AG04449 (cell line): ENCODE results near the gene JAZF1.

Experiments
- CTCF ChIA-PET: fragments of 350-600 bp; formaldehyde crosslinking; extraction: SDS; loops from one replicate; lab custom pipeline; 2021; ENCODE audit warnings: antibody characterized with exemption; lab: Yijun Ruan, JAX
- POLR2A ChIA-PET: fragments of 400-600, 350-600 bp; formaldehyde crosslinking; extraction: SDS; loops from one replicate; lab custom pipeline; 2020; ENCODE audit warnings: antibody characterized with exemption, inconsistent platforms; lab: Yijun Ruan, JAX
- DNase-seq: peaks from one replicate; pipeline ENCODE4 v3.0.0-alpha.2; 2010; ENCODE audit warnings: low read depth, low spot score
- H3K4me3 ChIP-seq: 2 replicates; pipeline ENCODE4 v1.5.1; 2011; ENCODE audit warnings: low read depth, mild to moderate bottlenecking, control low read depth, low read length
- TF ChIP-seq, protein P1 (sequence below): IDR thresholded peaks from one replicate; pipeline ENCODE4 v1.5.1; 2011; ENCODE audit warnings: mild to moderate bottlenecking, moderate library complexity, low read length, control low read depth, inconsistent platforms; ENCODE audit not compliant: insufficient read depth; ENCODE audit errors: missing control alignments

JAZF1 gene

GRCh38 chr7:27999829-28000228 is 180.8 kb downstream of the JAZF1 start:
- no peak overlapping the region for H3K4me3 ChIP-seq
- TF ChIP-seq, protein P1, sequence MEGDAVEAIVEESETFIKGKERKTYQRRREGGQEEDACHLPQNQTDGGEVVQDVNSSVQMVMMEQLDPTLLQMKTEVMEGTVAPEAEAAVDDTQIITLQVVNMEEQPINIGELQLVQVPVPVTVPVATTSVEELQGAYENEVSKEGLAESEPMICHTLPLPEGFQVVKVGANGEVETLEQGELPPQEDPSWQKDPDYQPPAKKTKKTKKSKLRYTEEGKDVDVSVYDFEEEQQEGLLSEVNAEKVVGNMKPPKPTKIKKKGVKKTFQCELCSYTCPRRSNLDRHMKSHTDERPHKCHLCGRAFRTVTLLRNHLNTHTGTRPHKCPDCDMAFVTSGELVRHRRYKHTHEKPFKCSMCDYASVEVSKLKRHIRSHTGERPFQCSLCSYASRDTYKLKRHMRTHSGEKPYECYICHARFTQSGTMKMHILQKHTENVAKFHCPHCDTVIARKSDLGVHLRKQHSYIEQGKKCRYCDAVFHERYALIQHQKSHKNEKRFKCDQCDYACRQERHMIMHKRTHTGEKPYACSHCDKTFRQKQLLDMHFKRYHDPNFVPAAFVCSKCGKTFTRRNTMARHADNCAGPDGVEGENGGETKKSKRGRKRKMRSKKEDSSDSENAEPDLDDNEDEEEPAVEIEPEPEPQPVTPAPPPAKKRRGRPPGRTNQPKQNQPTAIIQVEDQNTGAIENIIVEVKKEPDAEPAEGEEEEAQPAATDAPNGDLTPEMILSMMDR: no peak
- CTCF ChIA-PET: interaction anchor here (1.5 kb wide), 1 partner anchor 21 kb away, joined by 5 read pairs; no protein-coding TSS in a partner anchor
- DNase-seq: no peak
- POLR2A ChIA-PET: no interaction called here

DNA sequence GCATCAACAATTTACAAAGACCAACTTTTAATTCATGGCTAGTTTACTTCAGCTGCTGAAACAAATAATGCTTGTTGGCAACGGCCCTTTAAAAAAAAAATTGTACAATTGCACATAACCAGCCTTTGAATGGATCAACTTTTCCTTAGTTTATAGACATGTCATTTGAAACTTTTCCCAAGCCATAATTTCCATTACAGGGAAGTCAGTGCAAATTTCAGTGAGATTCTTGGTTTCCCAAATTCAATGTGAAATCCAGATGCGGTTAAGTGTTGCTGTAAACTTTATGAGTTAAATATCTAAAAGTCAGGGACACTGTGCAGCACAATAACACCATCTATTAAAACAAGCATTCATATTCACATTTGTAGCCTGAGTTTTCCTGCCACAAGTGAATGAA is 182.2 kb downstream of the JAZF1 start:
- TF ChIP-seq, protein P1: no peak
- DNase-seq: no peak
- ChIA-PET POLR2A (no interaction called here), CTCF (no interaction called here)
- no peak overlapping the region for H3K4me3 ChIP-seq

DNA sequence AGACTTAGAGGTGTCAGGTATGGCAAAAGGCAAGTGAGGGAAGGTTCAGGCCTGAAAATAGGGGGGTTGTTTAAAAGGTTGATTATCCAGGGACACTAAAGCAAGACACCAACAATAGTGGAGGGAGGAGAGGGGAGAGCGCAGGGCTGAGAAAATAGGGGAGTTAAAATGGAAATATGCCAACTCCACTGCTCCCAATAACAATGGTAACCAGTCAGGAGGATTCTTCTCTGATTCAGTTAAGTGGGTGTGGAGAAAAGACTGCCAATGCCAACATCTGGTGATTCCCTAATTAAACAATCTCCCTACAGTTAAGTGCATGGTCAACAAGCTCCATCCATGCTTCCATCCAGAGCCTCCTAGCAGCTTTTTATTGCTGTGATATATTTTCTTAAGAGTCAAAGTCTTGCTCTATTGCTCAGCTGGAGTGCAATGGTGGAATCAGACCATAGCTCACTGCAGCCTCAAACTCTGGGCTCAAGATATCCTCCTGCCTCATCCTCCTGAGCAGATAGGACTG is 183.3 kb downstream of the JAZF1 start:
- no peak overlapping the region for H3K4me3 ChIP-seq
- DNase-seq: no peak
- TF ChIP-seq, protein P1: no peak
- POLR2A ChIA-PET: no interaction called here
- CTCF ChIA-PET: interaction anchor here (0.8 kb wide), 1 partner anchor 22 kb away, joined by 3 read pairs; no protein-coding TSS in a partner anchor

DNA sequence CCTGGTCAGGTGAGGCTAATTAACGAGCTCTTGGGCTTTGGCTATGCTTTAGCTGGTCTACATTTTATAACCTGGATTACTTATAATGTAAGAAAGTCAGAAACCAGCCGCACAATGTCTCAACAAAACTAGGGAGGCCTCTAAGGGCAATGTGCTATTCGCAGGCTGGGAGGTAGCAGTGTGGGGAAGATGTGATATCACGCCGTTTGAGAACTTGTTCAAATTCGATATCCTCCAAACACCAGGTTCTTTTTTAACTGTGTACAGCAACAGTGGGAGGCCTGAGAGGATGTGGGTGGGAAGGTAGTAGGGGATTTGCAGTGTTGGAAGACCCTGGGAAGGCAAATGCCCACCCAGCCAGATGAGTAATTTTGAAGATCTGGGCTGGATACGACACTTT is 184.5 kb downstream of the JAZF1 start:
- ChIA-PET CTCF (interaction anchor here (1.5 kb wide), 1 partner anchor 24 kb away, joined by 3 read pairs; no protein-coding TSS in a partner anchor), POLR2A (no interaction called here)
- no peak for DNase-seq
- no peak overlapping the region for H3K4me3 ChIP-seq
- TF ChIP-seq, protein P1: no peak

DNA sequence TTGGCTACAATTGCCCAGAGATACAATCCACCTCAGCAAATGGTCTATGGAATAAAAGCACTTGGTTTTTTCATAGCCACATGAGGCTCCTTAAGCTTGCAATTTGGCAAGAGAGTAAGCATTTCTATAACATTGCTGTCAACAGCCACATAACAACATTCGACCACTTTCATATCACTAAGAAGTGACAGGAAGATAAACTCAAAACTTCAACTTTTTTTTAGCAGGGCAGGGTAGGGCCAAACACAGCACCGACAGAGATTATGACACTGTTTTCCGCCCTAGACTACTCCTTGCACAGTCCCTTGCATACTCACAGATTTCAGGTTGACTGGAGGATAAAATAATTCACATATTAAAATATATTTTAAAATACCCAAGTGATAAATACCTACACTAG is 185.4 kb downstream of the JAZF1 start:
- TF ChIP-seq, protein P1: no peak
- no peak for DNase-seq
- ChIA-PET POLR2A (no interaction called here), CTCF (interaction anchor here (1.2 to 1.5 kb wide), 2 partner anchors 25 to 83 kb away, joined by 3 read pairs; no protein-coding TSS in a partner anchor)
- H3K4me3 ChIP-seq: no peak overlapping the region

GRCh38 chr7:27994639-27995038 is 186.0 kb downstream of the JAZF1 start:
- CTCF ChIA-PET: interaction anchor here (1.0 to 1.2 kb wide), 2 partner anchors 68 to 83 kb away, joined by 3 read pairs; no protein-coding TSS in a partner anchor

More at GRCh38 chr7:27994639-27995038, 186.0 kb downstream of the JAZF1 start:
- H3K4me3 ChIP-seq: no peak overlapping the region
- DNase-seq: no peak
- TF ChIP-seq, protein P1: no peak
- POLR2A ChIA-PET: no interaction called here
